PFSK-1 (cell line): Measurements from ENCODE around the gene TMEM185B.
A peak's percentile ranks its signal among the peaks of the same experiment; 100 is the strongest.

Source experiments
- FOXP2 ChIP-seq: optimal IDR thresholded peaks from 2 replicates; pipeline ENCODE3; 2011; ENCODE audit warnings: borderline replicate concordance, control low read depth, inconsistent platforms; ENCODE audit not compliant: insufficient read depth; ENCODE audit errors: extremely low read length, extremely low read depth
- POLR2AphosphoS5 ChIP-seq: IDR thresholded peaks from 2 replicates; pipeline ENCODE4 v1.6.1; 2012; ENCODE audit warnings: low read depth, mild to moderate bottlenecking, control low read depth, low read length, moderate library complexity
- SIN3A ChIP-seq: IDR thresholded peaks from 2 replicates; pipeline ENCODE4 v1.6.1; 2012; ENCODE audit warnings: mild to moderate bottlenecking, low read length, moderate library complexity, borderline replicate concordance; ENCODE audit not compliant: insufficient read depth
- TAF1 ChIP-seq: IDR thresholded peaks from 2 replicates; pipeline ENCODE4 v1.6.1; 2012; ENCODE audit warnings: low read length, control low read depth, borderline replicate concordance; ENCODE audit not compliant: insufficient read depth
- TF ChIP-seq, protein P1 (sequence below), 2 experiments: IDR thresholded peaks; 2 replicates each; pipeline versions ENCODE4 v1.6.1 to v1.8.0; 2011 to 2012; ENCODE audit warnings: low read depth in 2 of 2, low read length in 2 of 2, control low read depth in 1 of 2, inconsistent platforms in 1 of 2, mild to moderate bottlenecking in 1 of 2, moderate library complexity in 1 of 2; ENCODE audit not compliant: insufficient read depth in 1 of 2

Gene TMEM185B

DNA sequence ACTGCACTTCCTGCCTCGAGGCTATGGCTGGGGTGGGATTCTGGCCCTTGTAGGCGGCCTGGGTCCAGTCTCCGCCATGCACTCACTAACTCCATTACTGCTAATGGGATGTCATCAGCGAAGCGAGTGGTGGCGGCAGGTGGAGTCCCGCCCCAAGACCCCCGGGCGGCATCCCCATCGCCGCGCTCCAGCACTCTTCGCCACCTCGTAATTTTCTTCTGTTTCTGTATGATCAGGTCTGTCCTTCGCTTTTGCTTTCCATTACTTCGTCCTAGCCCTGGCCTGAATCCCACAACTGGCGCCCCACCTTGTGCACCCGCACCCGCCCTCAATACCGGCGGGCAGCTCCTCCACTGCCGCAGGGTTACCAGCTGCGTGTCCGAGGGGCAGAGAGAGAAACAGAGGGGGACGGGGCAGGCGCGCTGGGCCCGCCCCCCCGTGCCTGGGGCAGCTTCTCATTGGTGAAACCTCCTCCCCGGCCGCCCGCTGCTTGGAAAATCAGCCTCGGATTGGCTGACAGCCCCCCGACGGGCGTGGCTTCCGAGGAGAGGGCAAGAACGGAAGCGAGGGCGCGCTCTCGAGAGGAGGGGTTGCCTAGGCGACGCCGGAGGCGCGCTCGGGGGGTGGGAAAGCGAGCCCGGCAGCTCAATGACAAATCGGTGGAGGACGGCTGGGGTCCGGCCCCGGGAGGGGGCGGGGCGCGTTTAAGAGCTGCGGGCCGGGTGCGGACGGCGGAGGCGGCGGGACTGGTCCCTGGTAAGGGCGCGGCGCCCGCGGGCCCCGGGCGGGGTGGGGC, 29.2 kb upstream of the TMEM185B start, which contains the start of gene RALB:
Gene RALB (plus strand): TSS at position 628 of the 796 bp plus-strand sequence. CDS start 25,813 bp downstream, outside the sequence.
- TF ChIP-seq FOXP2 (no peak), TAF1 (no peak), SIN3A (peak; percentile 80; the same call in 1 of the 2 replicates), POLR2AphosphoS5 (0 out of 2 replicates have a peak, but pooled peaks have one; percentile 58)
- TF ChIP-seq, protein P1, sequence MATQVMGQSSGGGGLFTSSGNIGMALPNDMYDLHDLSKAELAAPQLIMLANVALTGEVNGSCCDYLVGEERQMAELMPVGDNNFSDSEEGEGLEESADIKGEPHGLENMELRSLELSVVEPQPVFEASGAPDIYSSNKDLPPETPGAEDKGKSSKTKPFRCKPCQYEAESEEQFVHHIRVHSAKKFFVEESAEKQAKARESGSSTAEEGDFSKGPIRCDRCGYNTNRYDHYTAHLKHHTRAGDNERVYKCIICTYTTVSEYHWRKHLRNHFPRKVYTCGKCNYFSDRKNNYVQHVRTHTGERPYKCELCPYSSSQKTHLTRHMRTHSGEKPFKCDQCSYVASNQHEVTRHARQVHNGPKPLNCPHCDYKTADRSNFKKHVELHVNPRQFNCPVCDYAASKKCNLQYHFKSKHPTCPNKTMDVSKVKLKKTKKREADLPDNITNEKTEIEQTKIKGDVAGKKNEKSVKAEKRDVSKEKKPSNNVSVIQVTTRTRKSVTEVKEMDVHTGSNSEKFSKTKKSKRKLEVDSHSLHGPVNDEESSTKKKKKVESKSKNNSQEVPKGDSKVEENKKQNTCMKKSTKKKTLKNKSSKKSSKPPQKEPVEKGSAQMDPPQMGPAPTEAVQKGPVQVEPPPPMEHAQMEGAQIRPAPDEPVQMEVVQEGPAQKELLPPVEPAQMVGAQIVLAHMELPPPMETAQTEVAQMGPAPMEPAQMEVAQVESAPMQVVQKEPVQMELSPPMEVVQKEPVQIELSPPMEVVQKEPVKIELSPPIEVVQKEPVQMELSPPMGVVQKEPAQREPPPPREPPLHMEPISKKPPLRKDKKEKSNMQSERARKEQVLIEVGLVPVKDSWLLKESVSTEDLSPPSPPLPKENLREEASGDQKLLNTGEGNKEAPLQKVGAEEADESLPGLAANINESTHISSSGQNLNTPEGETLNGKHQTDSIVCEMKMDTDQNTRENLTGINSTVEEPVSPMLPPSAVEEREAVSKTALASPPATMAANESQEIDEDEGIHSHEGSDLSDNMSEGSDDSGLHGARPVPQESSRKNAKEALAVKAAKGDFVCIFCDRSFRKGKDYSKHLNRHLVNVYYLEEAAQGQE (IDR thresholded peaks at IDR 0.05; ENCODE audit: insufficient read depth in 1 of 2, low read depth in 2 of 2, low read length in 2 of 2) = no peak

DNA sequence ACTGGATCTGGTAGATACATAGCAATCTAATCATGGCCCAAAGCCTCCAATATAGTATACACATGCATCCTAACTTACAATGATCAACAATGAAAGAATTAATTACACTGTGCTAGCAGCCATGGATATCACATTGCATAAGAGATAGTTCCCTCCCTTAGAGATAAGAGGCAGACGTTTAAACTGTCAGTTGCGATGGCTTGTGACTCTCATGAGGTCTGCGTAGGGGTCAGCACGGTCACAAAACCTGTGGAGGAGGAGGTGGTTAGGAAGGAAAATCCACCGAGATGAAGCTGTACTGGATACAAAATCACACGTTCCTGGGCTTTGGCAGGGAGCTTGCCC, 28.7 kb upstream of the TMEM185B start:
- TF ChIP-seq FOXP2 = no peak
- no peak for TF ChIP-seq SIN3A
- no peak for TF ChIP-seq TAF1
- TF ChIP-seq, protein P1 (IDR thresholded peaks at IDR 0.05; ENCODE audit: insufficient read depth in 1 of 2, low read depth in 2 of 2, low read length in 2 of 2) = no peak
- TF ChIP-seq POLR2AphosphoS5 = no peak

DNA sequence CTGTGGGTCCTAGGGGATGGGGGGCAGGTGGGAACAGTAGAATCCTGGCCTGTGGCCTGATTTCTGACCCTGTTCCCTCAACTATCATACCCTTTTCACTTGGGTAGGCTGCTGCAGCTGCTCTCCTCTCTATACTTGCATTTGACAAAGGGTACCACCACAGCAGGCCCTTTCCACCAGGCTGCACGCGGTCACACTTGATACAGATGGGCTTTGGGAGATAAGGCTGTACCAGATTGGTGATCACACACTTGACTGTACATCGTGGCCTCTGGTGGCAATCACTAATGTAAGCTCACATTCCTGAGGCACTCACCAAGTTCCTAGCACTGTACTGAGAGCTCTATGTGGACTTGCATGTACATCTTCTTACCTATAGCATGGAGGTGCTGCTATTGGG, 27.9 kb upstream of the TMEM185B start:
- no peak for TF ChIP-seq SIN3A
- no peak for TF ChIP-seq TAF1
- TF ChIP-seq FOXP2 = no peak
- no peak for TF ChIP-seq POLR2AphosphoS5
- TF ChIP-seq, protein P1 (IDR thresholded peaks at IDR 0.05; ENCODE audit: insufficient read depth in 1 of 2, low read depth in 2 of 2, low read length in 2 of 2) = no peak

DNA sequence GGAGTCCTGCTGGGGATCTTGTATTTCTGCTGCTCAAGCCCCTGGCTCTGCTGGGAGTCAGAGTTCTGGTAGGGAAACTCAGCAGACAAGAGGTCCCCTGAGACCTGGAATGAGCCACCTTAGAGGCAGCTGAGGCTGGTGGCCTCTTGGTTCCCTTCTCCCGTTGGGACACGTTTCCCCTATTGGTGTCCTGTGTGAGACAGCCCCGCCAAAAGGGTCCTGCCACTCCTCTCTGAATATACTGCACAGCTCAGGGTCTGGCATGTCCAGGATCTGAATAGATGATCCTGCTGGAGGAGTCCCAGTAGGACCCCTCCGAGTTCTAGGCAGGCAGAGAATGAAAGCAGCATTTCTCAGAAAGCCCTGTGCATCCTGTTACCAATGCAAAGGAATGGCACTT, 27.4 kb upstream of the TMEM185B start:
- TF ChIP-seq SIN3A = no peak
- TF ChIP-seq, protein P1 (IDR thresholded peaks at IDR 0.05; ENCODE audit: insufficient read depth in 1 of 2, low read depth in 2 of 2, low read length in 2 of 2) = no peak
- TF ChIP-seq POLR2AphosphoS5 = no peak
- no peak for TF ChIP-seq FOXP2
- no peak for TF ChIP-seq TAF1
